HEK293 (cell line): ENCODE measurements around the gene CRMP1.
A peak's percentile ranks its signal among the peaks of the same experiment; 100 is the strongest.

Experiments used
- CTCF ChIA-PET: fragments of 350-600 bp; formaldehyde crosslinking; extraction: SDS; loops from one replicate; lab custom pipeline; 2021; ENCODE audit warnings: antibody characterized with exemption; lab: Yijun Ruan, JAX
- POLR2A ChIA-PET: fragments of 300-600 bp; formaldehyde crosslinking; extraction: SDS; loops from one replicate; lab custom pipeline; 2020; ENCODE audit warnings: antibody characterized with exemption, inconsistent platforms; lab: Yijun Ruan, JAX
- H3K27ac ChIP-seq: fragments of 200-500 bp; sonication (Bioruptor generic); 2 replicates; pipeline ENCODE4 v1.5.1; 2014; ENCODE audit warnings: low read depth, low read length, control low read depth, inconsistent platforms; ENCODE audit errors: extremely low read depth
- H3K36me3 ChIP-seq, 2 experiments: fragments of 200-500 bp in 1 of 2; sonication (Bioruptor generic) in 1 of 2; 1 replicate in 1 of 2; 2 replicates in 1 of 2; pipeline ENCODE4 v1.5.1; 2014 to 2017; ENCODE audit warnings: inconsistent platforms in 2 of 2, low read length in 2 of 2; ENCODE audit not compliant: control insufficient read depth in 2 of 2, insufficient read depth in 1 of 2
- H3K4me1 ChIP-seq: fragments of 200-500 bp; sonication (Bioruptor generic); 2 replicates; pipeline ENCODE4 v1.5.1; 2014; ENCODE audit warnings: mild to moderate bottlenecking, low read length, inconsistent platforms; ENCODE audit not compliant: control insufficient read depth, insufficient read depth
- H3K4me3 ChIP-seq: 2 replicates; pipeline ENCODE4 v1.5.1; 2011; ENCODE audit warnings: low read depth, mild to moderate bottlenecking, control low read depth, low read length, moderate library complexity
- H3K9me3 ChIP-seq: fragments of 200-500 bp; sonication (Bioruptor generic); 2 replicates; pipeline ENCODE4 v1.5.1; 2014; ENCODE audit warnings: low read depth, low read length, inconsistent platforms; ENCODE audit not compliant: control insufficient read depth, insufficient read depth
- EGR2 ChIP-seq: fragments of 450-650 bp; formaldehyde crosslinking; IDR thresholded peaks from 2 replicates; pipeline ENCODE4 v1.5.1; 2016; ENCODE audit warnings: low read depth, missing biosample characterization, missing genetic modification characterization
- OSR2 ChIP-seq: fragments of 450-650 bp; formaldehyde crosslinking; IDR thresholded peaks from 2 replicates; pipeline ENCODE4 v1.5.1; 2016; ENCODE audit warnings: missing biosample characterization, missing genetic modification characterization
- SETDB1 ChIP-seq: IDR thresholded peaks from one replicate; pipeline ENCODE4 v1.6.1; 2017; ENCODE audit warnings: mild to moderate bottlenecking, low read length, moderate library complexity, mixed read lengths; ENCODE audit not compliant: insufficient read length
- ZBTB7A ChIP-seq: fragments of 450-650 bp; formaldehyde crosslinking; IDR thresholded peaks from 2 replicates; pipeline ENCODE4 v1.5.1; 2016; ENCODE audit warnings: low read depth, missing biosample characterization, missing genetic modification characterization
- ZNF133 ChIP-seq: fragments of 450-650 bp; formaldehyde crosslinking; IDR thresholded peaks from 2 replicates; pipeline ENCODE4 v1.5.1; 2016; ENCODE audit warnings: missing biosample characterization, missing genetic modification characterization
- ZNF292 ChIP-seq: fragments of 450-650 bp; formaldehyde crosslinking; IDR thresholded peaks from 2 replicates; pipeline ENCODE4 v1.5.1; 2016; ENCODE audit warnings: low read depth, missing biosample characterization, missing genetic modification characterization, borderline replicate concordance
- ZNF366 ChIP-seq: fragments of 450-650 bp; formaldehyde crosslinking; conservative IDR thresholded peaks from 2 replicates; pipeline ENCODE4 v1.5.1; 2016; ENCODE audit warnings: missing biosample characterization, missing genetic modification characterization
- ZNF626 ChIP-seq: fragments of 450-650 bp; sonication (Bioruptor Pico); formaldehyde crosslinking; IDR thresholded peaks from 2 replicates; pipeline ENCODE4 v1.5.1; 2018; ENCODE audit warnings: missing biosample characterization, missing genetic modification characterization, inconsistent platforms
- ZNF660 ChIP-seq: fragments of 450-650 bp; IDR thresholded peaks from 2 replicates; pipeline ENCODE4 v1.5.1; 2018; ENCODE audit warnings: missing biosample characterization, mild to moderate bottlenecking, missing genetic modification characterization
- ZNF701 ChIP-seq: fragments of 450-650 bp; formaldehyde crosslinking; IDR thresholded peaks from 2 replicates; pipeline ENCODE4 v1.5.1; 2016; ENCODE audit warnings: missing biosample characterization, missing genetic modification characterization
- TF ChIP-seq, protein P1 (sequence below): fragments of 450-650 bp; formaldehyde crosslinking; IDR thresholded peaks from 2 replicates; pipeline ENCODE4 v1.5.1; 2017; ENCODE audit warnings: missing biosample characterization, missing genetic modification characterization
- TF ChIP-seq, protein P2 (sequence below): fragments of 450-650 bp; formaldehyde crosslinking; IDR thresholded peaks from 2 replicates; pipeline ENCODE4 v1.5.1; 2016; ENCODE audit warnings: missing biosample characterization, missing genetic modification characterization
- TF ChIP-seq, protein P3 (sequence below): fragments of 450-650 bp; formaldehyde crosslinking; IDR thresholded peaks from 2 replicates; pipeline ENCODE4 v1.5.1; 2016; ENCODE audit warnings: missing biosample characterization, missing genetic modification characterization

The CRMP1 gene

DNA sequence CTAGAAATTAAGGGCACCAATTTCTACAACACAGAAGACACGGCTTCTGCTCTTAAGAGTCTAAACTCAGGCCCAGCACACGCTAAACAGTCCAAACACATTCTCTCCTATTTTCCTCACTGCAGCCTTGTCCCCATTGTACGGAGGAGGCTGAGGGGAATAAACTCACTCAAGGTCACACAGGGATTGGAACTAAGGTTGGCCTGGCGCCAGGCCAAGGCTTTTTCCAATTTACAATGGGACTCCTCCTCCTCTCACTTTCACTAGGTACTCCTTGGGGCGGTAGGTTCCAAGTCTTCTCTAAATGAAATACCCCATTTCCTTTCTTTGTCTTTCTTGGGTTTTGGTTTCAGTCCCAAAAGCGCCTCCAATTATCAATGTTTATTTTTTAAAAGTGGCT, 48.7 kb upstream of the CRMP1 start (continued):
- TF ChIP-seq, protein P1, sequence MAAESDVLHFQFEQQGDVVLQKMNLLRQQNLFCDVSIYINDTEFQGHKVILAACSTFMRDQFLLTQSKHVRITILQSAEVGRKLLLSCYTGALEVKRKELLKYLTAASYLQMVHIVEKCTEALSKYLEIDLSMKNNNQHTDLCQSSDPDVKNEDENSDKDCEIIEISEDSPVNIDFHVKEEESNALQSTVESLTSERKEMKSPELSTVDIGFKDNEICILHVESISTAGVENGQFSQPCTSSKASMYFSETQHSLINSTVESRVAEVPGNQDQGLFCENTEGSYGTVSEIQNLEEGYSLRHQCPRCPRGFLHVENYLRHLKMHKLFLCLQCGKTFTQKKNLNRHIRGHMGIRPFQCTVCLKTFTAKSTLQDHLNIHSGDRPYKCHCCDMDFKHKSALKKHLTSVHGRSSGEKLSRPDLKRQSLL (tag by site-specific recombination): no peak
- TF ChIP-seq, protein P2, sequence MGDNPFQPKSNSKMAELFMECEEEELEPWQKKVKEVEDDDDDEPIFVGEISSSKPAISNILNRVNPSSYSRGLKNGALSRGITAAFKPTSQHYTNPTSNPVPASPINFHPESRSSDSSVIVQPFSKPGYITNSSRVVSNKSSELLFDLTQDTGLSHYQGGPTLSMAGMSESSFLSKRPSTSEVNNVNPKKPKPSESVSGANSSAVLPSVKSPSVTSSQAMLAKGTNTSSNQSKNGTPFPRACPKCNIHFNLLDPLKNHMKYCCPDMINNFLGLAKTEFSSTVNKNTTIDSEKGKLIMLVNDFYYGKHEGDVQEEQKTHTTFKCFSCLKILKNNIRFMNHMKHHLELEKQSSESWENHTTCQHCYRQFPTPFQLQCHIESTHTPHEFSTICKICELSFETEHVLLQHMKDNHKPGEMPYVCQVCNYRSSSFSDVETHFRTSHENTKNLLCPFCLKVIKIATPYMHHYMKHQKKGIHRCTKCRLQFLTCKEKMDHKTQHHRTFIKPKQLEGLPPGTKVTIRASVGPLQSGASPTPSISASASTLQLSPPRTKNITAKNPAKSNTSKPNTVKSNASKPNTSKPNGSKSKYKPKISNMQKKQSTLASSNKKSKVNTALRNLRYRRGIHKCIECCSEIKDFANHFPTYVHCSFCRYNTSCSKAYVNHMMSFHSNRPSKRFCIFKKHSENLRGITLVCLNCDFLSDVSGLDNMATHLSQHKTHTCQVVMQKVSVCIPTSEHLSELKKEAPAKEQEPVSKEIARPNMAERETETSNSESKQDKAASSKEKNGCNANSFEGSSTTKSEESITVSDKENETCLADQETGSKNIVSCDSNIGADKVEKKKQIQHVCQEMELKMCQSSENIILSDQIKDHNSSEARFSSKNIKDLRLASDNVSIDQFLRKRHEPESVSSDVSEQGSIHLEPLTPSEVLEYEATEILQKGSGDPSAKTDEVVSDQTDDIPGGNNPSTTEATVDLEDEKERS (tag by site-specific recombination): no peak
- TF ChIP-seq, all 188 proteins: peak for 0

DNA sequence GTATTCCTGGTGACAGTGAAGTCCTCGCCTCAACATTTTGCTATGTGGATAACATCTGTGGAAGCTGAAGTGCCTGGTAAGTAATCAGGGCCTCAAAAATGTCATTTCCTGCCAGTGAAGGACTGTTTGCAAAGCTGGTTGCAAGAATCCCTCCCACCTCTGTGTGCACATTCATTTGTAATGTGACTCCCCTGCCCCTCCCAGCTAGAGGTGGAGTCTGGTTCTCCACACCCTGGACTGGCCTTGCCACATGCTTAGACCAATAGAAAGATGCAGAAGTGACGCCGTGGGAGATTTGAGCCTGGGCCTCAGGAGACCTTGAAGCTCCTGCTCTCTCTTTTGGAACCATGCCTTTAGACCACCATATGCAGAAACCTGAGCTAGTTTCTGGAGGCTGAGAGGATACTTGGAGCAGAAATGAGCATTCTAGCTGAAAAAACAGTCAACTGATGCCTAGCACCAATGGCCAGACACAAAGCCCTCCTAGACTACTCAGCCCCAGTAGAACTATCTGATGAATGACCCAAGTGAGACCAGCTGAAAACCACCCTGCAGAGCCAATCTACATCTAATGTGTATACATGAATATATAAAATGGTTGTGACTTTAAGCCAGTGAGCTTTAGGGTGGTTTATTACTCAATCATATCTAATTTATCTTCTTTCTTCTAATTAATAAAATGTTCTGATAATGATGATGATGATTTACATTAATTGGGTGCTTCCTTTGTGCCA, 47.8 kb upstream of the CRMP1 start:
- Histone ChIP-seq H3K4me1 (no peaks in the 10 kb centered on the region), H3K9me3 (no peaks in the 10 kb centered on the region), H3K36me3 (no peaks in the 10 kb centered on the region), H3K4me3 (no peak overlapping the region), H3K27ac (no peak overlapping the region)
- no peak for TF ChIP-seq ZNF660
- no peak for TF ChIP-seq ZNF292 (tag by site-specific recombination)
- peak; percentile 35 for TF ChIP-seq SETDB1
- ChIA-PET CTCF (no interaction called here), POLR2A (no interaction called here)

DNA sequence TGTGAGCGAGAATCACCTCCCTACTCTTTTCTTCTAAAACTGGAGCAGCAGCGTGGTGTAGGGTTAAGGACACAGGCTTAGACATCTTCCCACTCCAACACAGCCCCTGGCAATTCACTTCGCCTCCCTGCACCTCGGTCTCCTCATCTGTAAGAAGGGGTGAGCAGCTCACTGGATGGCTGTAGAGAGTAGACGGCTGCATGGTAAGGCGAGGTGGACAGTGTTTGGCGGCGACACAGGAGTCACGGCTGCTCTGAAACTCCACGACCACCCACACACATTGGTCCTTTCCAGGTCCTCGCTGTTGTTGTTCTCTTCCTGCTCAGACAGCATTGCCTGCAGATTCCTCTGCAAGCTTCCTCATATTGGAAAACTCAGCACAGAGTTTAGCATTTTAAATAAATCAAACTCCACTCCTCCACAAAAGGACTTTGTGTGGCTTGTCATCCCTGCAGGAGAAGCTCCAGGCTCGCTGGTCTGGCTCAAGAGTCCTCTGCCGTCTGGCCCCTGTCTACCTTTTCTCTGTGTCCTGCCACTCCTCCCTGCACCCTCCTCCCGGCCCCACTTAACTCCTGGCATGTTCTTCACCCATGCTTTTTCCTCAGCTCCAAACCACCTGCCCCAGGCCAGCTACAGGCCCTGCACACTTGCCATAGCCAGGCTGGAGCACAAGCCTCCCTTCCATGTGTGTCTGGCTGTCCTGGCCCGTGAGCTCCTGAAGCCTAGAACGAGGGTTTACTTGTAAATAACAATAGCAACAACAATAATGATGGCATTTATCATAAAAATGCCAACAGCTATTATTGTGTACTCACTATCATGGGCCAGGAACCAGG, 41.3 kb upstream of the CRMP1 start:
- ChIA-PET CTCF (no interaction called here), POLR2A (no interaction called here)
- Histone ChIP-seq H3K36me3 (no peaks in the 10 kb centered on the region), H3K4me3 (no peak overlapping the region), H3K9me3 (no peaks in the 10 kb centered on the region), H3K4me1 (no peaks in the 10 kb centered on the region), H3K27ac (no peak overlapping the region)
- no peak for TF ChIP-seq ZBTB7A

DNA sequence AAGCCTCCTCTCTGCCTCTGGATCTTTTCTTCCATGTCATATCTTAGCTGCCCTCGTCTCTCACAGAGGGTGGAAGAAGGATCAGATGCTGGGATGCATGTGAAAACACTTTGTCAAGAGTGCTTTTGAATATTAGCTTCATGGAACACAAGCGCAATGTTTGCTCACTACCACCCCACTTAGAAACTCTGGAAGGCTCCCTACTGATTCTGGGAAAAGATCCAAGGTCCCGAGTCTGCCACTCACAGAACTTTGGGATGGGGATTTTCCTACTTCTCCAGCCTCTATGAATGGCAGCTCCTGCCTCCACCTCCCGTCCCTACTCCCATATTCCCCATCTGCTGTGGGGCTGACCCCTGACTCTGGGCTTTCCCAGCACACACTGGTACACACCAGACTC, 40.2 kb upstream of the CRMP1 start:
- POLR2A ChIA-PET: no interaction called here
- H3K4me1 ChIP-seq: no peaks in the 10 kb centered on the region

DNA sequence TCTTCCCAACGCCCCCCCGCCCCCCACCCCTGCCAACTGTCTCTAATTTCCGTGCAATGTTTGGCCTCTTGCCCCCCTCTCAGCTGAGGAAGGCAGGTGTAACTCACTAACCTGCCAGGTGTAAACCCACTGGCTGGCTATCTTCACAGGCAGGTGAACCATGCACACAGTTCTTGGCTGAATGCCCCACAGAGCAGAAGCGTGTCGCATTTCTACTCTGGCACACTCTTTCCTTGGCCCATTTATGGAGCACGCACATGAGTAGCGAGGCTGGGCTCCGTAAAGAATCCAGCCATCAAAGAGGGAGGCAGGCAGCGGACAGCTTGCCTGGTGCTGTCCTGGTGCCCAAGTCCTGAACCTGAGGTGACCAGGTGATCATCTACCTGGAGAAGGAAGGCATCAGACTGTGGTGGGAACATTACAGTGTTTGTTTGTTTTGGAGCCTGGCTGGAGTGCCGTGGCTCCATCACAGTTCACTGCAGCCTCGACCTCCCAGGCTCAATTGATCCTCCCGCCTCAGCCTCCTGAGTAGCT, 39.2 kb upstream of the CRMP1 start:
- H3K4me1 ChIP-seq: no peaks in the 10 kb centered on the region
- H3K9me3 ChIP-seq: no peaks in the 10 kb centered on the region
- CTCF ChIA-PET: no interaction called here
- H3K36me3 ChIP-seq: no peaks in the 10 kb centered on the region
- H3K27ac ChIP-seq: no peak overlapping the region
- POLR2A ChIA-PET: no interaction called here
- H3K4me3 ChIP-seq: no peak overlapping the region
- TF ChIP-seq ZNF701 (tag by site-specific recombination): no peak
- TF ChIP-seq, protein P3, sequence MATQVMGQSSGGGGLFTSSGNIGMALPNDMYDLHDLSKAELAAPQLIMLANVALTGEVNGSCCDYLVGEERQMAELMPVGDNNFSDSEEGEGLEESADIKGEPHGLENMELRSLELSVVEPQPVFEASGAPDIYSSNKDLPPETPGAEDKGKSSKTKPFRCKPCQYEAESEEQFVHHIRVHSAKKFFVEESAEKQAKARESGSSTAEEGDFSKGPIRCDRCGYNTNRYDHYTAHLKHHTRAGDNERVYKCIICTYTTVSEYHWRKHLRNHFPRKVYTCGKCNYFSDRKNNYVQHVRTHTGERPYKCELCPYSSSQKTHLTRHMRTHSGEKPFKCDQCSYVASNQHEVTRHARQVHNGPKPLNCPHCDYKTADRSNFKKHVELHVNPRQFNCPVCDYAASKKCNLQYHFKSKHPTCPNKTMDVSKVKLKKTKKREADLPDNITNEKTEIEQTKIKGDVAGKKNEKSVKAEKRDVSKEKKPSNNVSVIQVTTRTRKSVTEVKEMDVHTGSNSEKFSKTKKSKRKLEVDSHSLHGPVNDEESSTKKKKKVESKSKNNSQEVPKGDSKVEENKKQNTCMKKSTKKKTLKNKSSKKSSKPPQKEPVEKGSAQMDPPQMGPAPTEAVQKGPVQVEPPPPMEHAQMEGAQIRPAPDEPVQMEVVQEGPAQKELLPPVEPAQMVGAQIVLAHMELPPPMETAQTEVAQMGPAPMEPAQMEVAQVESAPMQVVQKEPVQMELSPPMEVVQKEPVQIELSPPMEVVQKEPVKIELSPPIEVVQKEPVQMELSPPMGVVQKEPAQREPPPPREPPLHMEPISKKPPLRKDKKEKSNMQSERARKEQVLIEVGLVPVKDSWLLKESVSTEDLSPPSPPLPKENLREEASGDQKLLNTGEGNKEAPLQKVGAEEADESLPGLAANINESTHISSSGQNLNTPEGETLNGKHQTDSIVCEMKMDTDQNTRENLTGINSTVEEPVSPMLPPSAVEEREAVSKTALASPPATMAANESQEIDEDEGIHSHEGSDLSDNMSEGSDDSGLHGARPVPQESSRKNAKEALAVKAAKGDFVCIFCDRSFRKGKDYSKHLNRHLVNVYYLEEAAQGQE (tag by site-specific recombination): peak; percentile 48; the same call in 1 of the 2 replicates

More for the DNA sequence above, 40.2 kb upstream of the CRMP1 start:
- CTCF ChIA-PET: interaction anchor here (1.0 kb wide), 1 partner anchor 65 kb away, joined by 3 read pairs; no protein-coding TSS in a partner anchor
- no peaks in the 10 kb centered on the region for H3K36me3 ChIP-seq
- no peak overlapping the region for H3K4me3 ChIP-seq
- no peak overlapping the region for H3K27ac ChIP-seq
- no peaks in the 10 kb centered on the region for H3K9me3 ChIP-seq
- no peak for TF ChIP-seq ZNF133
- TF ChIP-seq OSR2 (tag by site-specific recombination): 0 out of 2 replicates have a peak, but pooled peaks have one; percentile 13
- TF ChIP-seq EGR2 (tag by site-specific recombination): no peak
- no peak for TF ChIP-seq ZNF366 (tag by site-specific recombination)
- TF ChIP-seq ZNF626: no peak
